WTC11 (cell line): ENCODE data around the gene LCT.

Experiments
- GABPB1 ChIP-seq: sonication (generic); formaldehyde crosslinking; IDR thresholded peaks from 2 replicates; pipeline ENCODE4 v1.8.1; 2023; ENCODE audit warnings: mild to moderate bottlenecking, missing genetic modification reagents
- JUN ChIP-seq: sonication (generic); formaldehyde crosslinking; IDR thresholded peaks from 2 replicates; pipeline ENCODE4 v1.8.0; 2023; ENCODE audit warnings: mild to moderate bottlenecking, missing genetic modification reagents
- NFE2L1 ChIP-seq: sonication (generic); formaldehyde crosslinking; IDR thresholded peaks from 2 replicates; pipeline ENCODE4 v1.8.1; 2023; ENCODE audit warnings: missing genetic modification reagents
- PRRX2 ChIP-seq: fragments of 250-450 bp; sonication (Bioruptor Pico); IDR thresholded peaks from 2 replicates; pipeline ENCODE4 v1.8.0; 2021; ENCODE audit warnings: mild to moderate bottlenecking
- TEAD4 ChIP-seq: sonication (generic); formaldehyde crosslinking; IDR thresholded peaks from 2 replicates; pipeline ENCODE4 v1.8.0; 2022; ENCODE audit warnings: mild to moderate bottlenecking, missing genetic modification reagents
- TF ChIP-seq, protein P1 (sequence below): sonication (generic); formaldehyde crosslinking; IDR thresholded peaks from 2 replicates; pipeline ENCODE4 v1.8.1; 2023; ENCODE audit warnings: mild to moderate bottlenecking, missing genetic modification reagents, moderate library complexity
- TF ChIP-seq, protein P2 (sequence below): fragments of 200-600 bp; IDR thresholded peaks from 2 replicates; pipeline ENCODE4 v1.8.0; 2022; ENCODE audit warnings: antibody characterized with exemption
- TF ChIP-seq, protein P3 (sequence below): fragments of 250-450 bp; sonication (Bioruptor Pico); IDR thresholded peaks from 2 replicates; pipeline ENCODE4 v1.8.0; 2021; ENCODE audit warnings: mild to moderate bottlenecking
- TF ChIP-seq, protein P4 (sequence below): sonication (generic); formaldehyde crosslinking; IDR thresholded peaks from 2 replicates; pipeline ENCODE4 v1.8.1; 2022; ENCODE audit warnings: low read depth, missing genetic modification reagents, borderline replicate concordance
- TF ChIP-seq, protein P5 (sequence below): sonication (generic); formaldehyde crosslinking; IDR thresholded peaks from 2 replicates; pipeline ENCODE4 v1.8.1; 2022; ENCODE audit warnings: low read depth, mild to moderate bottlenecking, moderate library complexity, missing genetic modification reagents, borderline replicate concordance
- TF ChIP-seq, protein P6 (sequence below): sonication (generic); formaldehyde crosslinking; conservative IDR thresholded peaks from 2 replicates; pipeline ENCODE4 v1.8.1; 2023; ENCODE audit warnings: mild to moderate bottlenecking, low read depth, missing genetic modification reagents, moderate library complexity

DNA sequence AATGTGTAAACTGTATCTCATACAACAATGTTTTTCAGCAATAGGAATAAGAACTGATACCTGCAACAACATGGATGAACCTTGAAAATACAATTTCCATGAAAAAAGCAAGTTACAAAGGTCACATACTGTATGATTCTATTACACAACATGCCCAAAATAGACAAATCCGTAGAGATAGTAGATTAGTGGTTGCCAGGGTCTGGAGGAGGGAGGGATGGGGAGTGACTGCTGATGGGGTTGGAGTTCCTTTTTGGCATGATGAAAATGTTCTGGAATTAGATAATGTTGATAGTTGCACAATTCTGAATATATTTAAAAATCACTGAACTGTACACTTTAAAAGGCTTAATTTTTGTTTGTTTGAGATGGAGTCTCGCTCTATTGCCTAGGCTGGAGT is 61.6 kb downstream of the LCT start:
- TF ChIP-seq NFE2L1 (CRISPR knock-in tag) (no peak), TEAD4 (CRISPR knock-in tag) (no peak), PRRX2 (no peak), GABPB1 (CRISPR knock-in tag) (no peak), JUN (no peak)
- TF ChIP-seq, protein P1, sequence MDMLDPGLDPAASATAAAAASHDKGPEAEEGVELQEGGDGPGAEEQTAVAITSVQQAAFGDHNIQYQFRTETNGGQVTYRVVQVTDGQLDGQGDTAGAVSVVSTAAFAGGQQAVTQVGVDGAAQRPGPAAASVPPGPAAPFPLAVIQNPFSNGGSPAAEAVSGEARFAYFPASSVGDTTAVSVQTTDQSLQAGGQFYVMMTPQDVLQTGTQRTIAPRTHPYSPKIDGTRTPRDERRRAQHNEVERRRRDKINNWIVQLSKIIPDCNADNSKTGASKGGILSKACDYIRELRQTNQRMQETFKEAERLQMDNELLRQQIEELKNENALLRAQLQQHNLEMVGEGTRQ = no peak
- TF ChIP-seq, protein P2, sequence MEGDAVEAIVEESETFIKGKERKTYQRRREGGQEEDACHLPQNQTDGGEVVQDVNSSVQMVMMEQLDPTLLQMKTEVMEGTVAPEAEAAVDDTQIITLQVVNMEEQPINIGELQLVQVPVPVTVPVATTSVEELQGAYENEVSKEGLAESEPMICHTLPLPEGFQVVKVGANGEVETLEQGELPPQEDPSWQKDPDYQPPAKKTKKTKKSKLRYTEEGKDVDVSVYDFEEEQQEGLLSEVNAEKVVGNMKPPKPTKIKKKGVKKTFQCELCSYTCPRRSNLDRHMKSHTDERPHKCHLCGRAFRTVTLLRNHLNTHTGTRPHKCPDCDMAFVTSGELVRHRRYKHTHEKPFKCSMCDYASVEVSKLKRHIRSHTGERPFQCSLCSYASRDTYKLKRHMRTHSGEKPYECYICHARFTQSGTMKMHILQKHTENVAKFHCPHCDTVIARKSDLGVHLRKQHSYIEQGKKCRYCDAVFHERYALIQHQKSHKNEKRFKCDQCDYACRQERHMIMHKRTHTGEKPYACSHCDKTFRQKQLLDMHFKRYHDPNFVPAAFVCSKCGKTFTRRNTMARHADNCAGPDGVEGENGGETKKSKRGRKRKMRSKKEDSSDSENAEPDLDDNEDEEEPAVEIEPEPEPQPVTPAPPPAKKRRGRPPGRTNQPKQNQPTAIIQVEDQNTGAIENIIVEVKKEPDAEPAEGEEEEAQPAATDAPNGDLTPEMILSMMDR = no peak
- TF ChIP-seq, protein P3, sequence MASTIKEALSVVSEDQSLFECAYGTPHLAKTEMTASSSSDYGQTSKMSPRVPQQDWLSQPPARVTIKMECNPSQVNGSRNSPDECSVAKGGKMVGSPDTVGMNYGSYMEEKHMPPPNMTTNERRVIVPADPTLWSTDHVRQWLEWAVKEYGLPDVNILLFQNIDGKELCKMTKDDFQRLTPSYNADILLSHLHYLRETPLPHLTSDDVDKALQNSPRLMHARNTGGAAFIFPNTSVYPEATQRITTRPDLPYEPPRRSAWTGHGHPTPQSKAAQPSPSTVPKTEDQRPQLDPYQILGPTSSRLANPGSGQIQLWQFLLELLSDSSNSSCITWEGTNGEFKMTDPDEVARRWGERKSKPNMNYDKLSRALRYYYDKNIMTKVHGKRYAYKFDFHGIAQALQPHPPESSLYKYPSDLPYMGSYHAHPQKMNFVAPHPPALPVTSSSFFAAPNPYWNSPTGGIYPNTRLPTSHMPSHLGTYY (CRISPR knock-in tag) = no peak
- TF ChIP-seq, protein P4, sequence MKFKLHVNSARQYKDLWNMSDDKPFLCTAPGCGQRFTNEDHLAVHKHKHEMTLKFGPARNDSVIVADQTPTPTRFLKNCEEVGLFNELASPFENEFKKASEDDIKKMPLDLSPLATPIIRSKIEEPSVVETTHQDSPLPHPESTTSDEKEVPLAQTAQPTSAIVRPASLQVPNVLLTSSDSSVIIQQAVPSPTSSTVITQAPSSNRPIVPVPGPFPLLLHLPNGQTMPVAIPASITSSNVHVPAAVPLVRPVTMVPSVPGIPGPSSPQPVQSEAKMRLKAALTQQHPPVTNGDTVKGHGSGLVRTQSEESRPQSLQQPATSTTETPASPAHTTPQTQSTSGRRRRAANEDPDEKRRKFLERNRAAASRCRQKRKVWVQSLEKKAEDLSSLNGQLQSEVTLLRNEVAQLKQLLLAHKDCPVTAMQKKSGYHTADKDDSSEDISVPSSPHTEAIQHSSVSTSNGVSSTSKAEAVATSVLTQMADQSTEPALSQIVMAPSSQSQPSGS (CRISPR knock-in tag) = no peak
- TF ChIP-seq, protein P5, sequence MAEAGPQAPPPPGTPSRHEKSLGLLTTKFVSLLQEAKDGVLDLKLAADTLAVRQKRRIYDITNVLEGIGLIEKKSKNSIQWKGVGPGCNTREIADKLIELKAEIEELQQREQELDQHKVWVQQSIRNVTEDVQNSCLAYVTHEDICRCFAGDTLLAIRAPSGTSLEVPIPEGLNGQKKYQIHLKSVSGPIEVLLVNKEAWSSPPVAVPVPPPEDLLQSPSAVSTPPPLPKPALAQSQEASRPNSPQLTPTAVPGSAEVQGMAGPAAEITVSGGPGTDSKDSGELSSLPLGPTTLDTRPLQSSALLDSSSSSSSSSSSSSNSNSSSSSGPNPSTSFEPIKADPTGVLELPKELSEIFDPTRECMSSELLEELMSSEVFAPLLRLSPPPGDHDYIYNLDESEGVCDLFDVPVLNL (CRISPR knock-in tag) = no peak
- TF ChIP-seq, protein P6, sequence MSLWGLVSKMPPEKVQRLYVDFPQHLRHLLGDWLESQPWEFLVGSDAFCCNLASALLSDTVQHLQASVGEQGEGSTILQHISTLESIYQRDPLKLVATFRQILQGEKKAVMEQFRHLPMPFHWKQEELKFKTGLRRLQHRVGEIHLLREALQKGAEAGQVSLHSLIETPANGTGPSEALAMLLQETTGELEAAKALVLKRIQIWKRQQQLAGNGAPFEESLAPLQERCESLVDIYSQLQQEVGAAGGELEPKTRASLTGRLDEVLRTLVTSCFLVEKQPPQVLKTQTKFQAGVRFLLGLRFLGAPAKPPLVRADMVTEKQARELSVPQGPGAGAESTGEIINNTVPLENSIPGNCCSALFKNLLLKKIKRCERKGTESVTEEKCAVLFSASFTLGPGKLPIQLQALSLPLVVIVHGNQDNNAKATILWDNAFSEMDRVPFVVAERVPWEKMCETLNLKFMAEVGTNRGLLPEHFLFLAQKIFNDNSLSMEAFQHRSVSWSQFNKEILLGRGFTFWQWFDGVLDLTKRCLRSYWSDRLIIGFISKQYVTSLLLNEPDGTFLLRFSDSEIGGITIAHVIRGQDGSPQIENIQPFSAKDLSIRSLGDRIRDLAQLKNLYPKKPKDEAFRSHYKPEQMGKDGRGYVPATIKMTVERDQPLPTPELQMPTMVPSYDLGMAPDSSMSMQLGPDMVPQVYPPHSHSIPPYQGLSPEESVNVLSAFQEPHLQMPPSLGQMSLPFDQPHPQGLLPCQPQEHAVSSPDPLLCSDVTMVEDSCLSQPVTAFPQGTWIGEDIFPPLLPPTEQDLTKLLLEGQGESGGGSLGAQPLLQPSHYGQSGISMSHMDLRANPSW (CRISPR knock-in tag) = no peak
